GM12878 (cell line): Measurements from ENCODE around the gene FMN2. TPM values are rescaled to one million over a fixed set of nuclear protein-coding genes. Genes with fewer than 3 reads are reported as not detected.

Experiments used
- ATAC-seq: fragments of 200-7000 bp; cut with Tn5 transposase; 3 replicates; pipeline ENCODE4 v1.9.1; 2020; ENCODE audit warnings: mild to moderate bottlenecking, moderate library complexity
- BruUV-seq: library from RNA; stranded (reverse); fragments of 400-500 nt; replicated peaks from 2 replicates; lab custom pipeline; 2021; lab: Mats Ljungman, UMichigan
- CTCF ChIA-PET: fragments of 300-600 bp; sonication (Branson Sonifier 250); formaldehyde crosslinking; extraction: SDS; loops from one replicate; lab custom pipeline; 2021; ENCODE audit warnings: inconsistent platforms; lab: Yijun Ruan, JAX
- POLR2A ChIA-PET: fragments of 350-600 bp; formaldehyde crosslinking; extraction: SDS; loops from one replicate; lab custom pipeline; 2021; ENCODE audit warnings: inconsistent platforms; lab: Charles Lee
- RAD21 ChIA-PET: fragments of 300-600 bp; sonication (Branson Sonifier 250); formaldehyde crosslinking; loops from one replicate; lab custom pipeline; 2023; ENCODE audit warnings: antibody characterized with exemption; ENCODE audit not compliant: unreplicated experiment; lab: Charles Lee
- SMC1A ChIA-PET: fragments of 300-600 bp; sonication (Branson Sonifier 250); formaldehyde crosslinking; loops from one replicate; lab custom pipeline; 2023; ENCODE audit not compliant: unreplicated experiment, uncharacterized antibody; lab: Charles Lee
- DNase-seq: peaks from one replicate; pipeline ENCODE4 v3.0.0-alpha.2; 2011; ENCODE audit warnings: low read depth, low spot score
- FAIRE-seq: peaks from 3 replicates; lab custom pipeline; 2011; peaks lifted over from hg19 to GRCh38; lab: Jason Lieb, UNC
- H2AFZ ChIP-seq: 2 replicates; pipeline ENCODE4 v1.6.0; 2011; ENCODE audit warnings: low read depth, low read length, control low read depth; ENCODE audit not compliant: control insufficient read depth
- H3K27ac ChIP-seq: 2 replicates; pipeline ENCODE4 v1.5.1; 2011; ENCODE audit warnings: control low read depth; ENCODE audit not compliant: control insufficient read depth, insufficient read depth
- H3K27me3 ChIP-seq, 2 experiments: replicated peaks in 1 of 2; 2 replicates each; pipeline versions ENCODE4 v1.6.0 to v1.6.1; 2011; ENCODE audit warnings: low read length in 1 of 2; ENCODE audit not compliant: control insufficient read depth in 2 of 2, insufficient read depth in 2 of 2
- H3K36me3 ChIP-seq, 2 experiments: 2 replicates each; pipeline ENCODE4 v1.5.1; 2011; ENCODE audit warnings: low read length in 1 of 2; ENCODE audit not compliant: control insufficient read depth in 2 of 2, insufficient read depth in 2 of 2
- H3K4me1 ChIP-seq: 2 replicates; pipeline ENCODE4 v1.6.1; 2011; ENCODE audit warnings: mild to moderate bottlenecking, low read length, moderate library complexity, mixed read lengths; ENCODE audit not compliant: control insufficient read depth, insufficient read depth
- H3K4me2 ChIP-seq: 2 replicates; pipeline ENCODE4 v1.6.0; 2011; ENCODE audit warnings: control low read depth; ENCODE audit not compliant: control insufficient read depth, insufficient read depth
- H3K4me3 ChIP-seq: fragments of 200-600 bp; sonication (generic); 2 replicates; pipeline ENCODE4 v1.5.1; 2016
- H3K79me2 ChIP-seq: 2 replicates; pipeline ENCODE4 v1.6.0; 2011; ENCODE audit warnings: low read length; ENCODE audit not compliant: control insufficient read depth, insufficient read depth
- H3K9ac ChIP-seq: 2 replicates; pipeline ENCODE4 v1.8.0; 2011; ENCODE audit warnings: low read length, control low read depth, mixed read lengths; ENCODE audit not compliant: control insufficient read depth, insufficient read depth
- H3K9me3 ChIP-seq: replicated peaks from 3 replicates; pipeline ENCODE4 v1.5.1; 2011; ENCODE audit warnings: mild to moderate bottlenecking, low read length; ENCODE audit not compliant: control insufficient read depth, insufficient read depth
- H4K20me1 ChIP-seq: 2 replicates; pipeline ENCODE4 v1.6.0; 2011; ENCODE audit not compliant: control insufficient read depth, insufficient read depth
- CBX3 ChIP-seq: fragments of 200-600 bp; sonication (generic); IDR thresholded peaks from 2 replicates; pipeline ENCODE4 v1.6.1; 2016; ENCODE audit warnings: low read depth, borderline replicate concordance
- CREB1 ChIP-seq: IDR thresholded peaks from 2 replicates; pipeline ENCODE4 v1.6.1; 2012; ENCODE audit warnings: low read depth, mild to moderate bottlenecking, inconsistent platforms
- KLF5 ChIP-seq: fragments of 450-650 bp; IDR thresholded peaks from 2 replicates; pipeline ENCODE4 v1.6.1; 2014; ENCODE audit warnings: mild to moderate bottlenecking; ENCODE audit not compliant: partially characterized antibody
- NFIC ChIP-seq: IDR thresholded peaks from 2 replicates; pipeline ENCODE4 v1.6.1; 2012; ENCODE audit warnings: low read depth, mild to moderate bottlenecking, inconsistent platforms, low read length, moderate library complexity
- POU2F2 ChIP-seq: IDR thresholded peaks from 3 replicates; pipeline ENCODE4 v1.6.1; 2011; ENCODE audit warnings: low read depth, mild to moderate bottlenecking, low read length, borderline replicate concordance
- RAD21 ChIP-seq: IDR thresholded peaks from 2 replicates; pipeline ENCODE4 v1.6.1; 2011; ENCODE audit warnings: mild to moderate bottlenecking, low read depth, low read length, moderate library complexity; ENCODE audit not compliant: insufficient read depth
- RCOR1 ChIP-seq: conservative IDR thresholded peaks from 2 replicates; pipeline ENCODE4 v1.6.1; 2012; ENCODE audit warnings: low read depth, low read length, improper control_type of control experiment
- SIN3A ChIP-seq: IDR thresholded peaks from 2 replicates; pipeline ENCODE4 v1.6.1; 2012; ENCODE audit warnings: low read depth, low read length, improper control_type of control experiment
- YBX1 ChIP-seq: fragments of 450-650 bp; IDR thresholded peaks from 2 replicates; pipeline ENCODE4 v1.6.1; 2016; ENCODE audit warnings: antibody characterized with exemption
- ZNF217 ChIP-seq: fragments of 450-650 bp; IDR thresholded peaks from 2 replicates; pipeline ENCODE4 v1.6.1; 2017; ENCODE audit warnings: antibody characterized with exemption, mild to moderate bottlenecking
- ZNF622 ChIP-seq: fragments of 450-650 bp; IDR thresholded peaks from 2 replicates; pipeline ENCODE4 v1.6.1; 2017; ENCODE audit warnings: mild to moderate bottlenecking, inconsistent platforms
- WGBS: methylation state at CpG from one replicate; pipeline ENCODE4 v1.1.6; 2016; ENCODE audit warnings: low lambda C conversion rate; ENCODE audit not compliant: insufficient replicate concordance, insufficient coverage; ENCODE audit errors: missing lambda C conversion rate; 5-methylcytosine and 5-hydroxymethylcytosine counted together
- in situ Hi-C: fragments of 300-500 bp; cut with MboI; formaldehyde crosslinking; loops from 9 replicates; pipeline ENCODE4 v1.14.3; 2018; ENCODE audit warnings: mixed read lengths
- intact Hi-C: fragments of 100-400 bp; cut with micrococcal nuclease; formaldehyde crosslinking; loops from one replicate; pipeline ENCODE4 v1.14.2; 2022; ENCODE audit not compliant: unreplicated experiment
- polyA plus RNA-seq, 11 experiments: library from polyadenylated mRNA; depleted of rRNA in 4 of 11; unstranded in 6 of 11; stranded (reverse) in 5 of 11; fragments of >200 nt; fragmentation: Nextera tagmentation in 4 of 11; fragmentation: Illumina TruSeq in 1 of 11; extraction: Ambion mirVana in 4 of 11; extraction: Trizol in 1 of 11; gene quantifications; 1 replicate in 1 of 11; 2 replicates in 10 of 11; pipeline versions ENCODE4 v1.2.1 to v1.2.3, GENCODE V29; 2011 to 2016; ENCODE audit warnings: inconsistent platforms in 2 of 11, missing spikeins in 2 of 11, low read depth in 1 of 11
- total RNA-seq, 4 experiments: library from RNA; depleted of rRNA in 3 of 4; stranded (reverse); fragments of >200 nt in 3 of 4; fragmentation: Illumina TruSeq in 1 of 4; extraction: Trizol in 1 of 4; gene quantifications; 2 replicates each; pipeline versions ENCODE4 v1.2.1 to v1.2.3, GENCODE V29; 2013 to 2021
- TF ChIP-seq, protein P1 (sequence below): fragments of 450-650 bp; IDR thresholded peaks from 2 replicates; pipeline ENCODE4 v1.6.1; 2017; ENCODE audit warnings: mild to moderate bottlenecking, moderate library complexity
- TF ChIP-seq, protein P2 (sequence below): fragments of 450-650 bp; formaldehyde crosslinking; IDR thresholded peaks from 2 replicates; pipeline ENCODE4 v1.4.0; 2022; ENCODE audit warnings: mild to moderate bottlenecking, moderate library complexity
- TF ChIP-seq, protein P3 (sequence below): IDR thresholded peaks from 2 replicates; pipeline ENCODE4 v1.6.1; 2011; ENCODE audit warnings: mild to moderate bottlenecking, low read depth, low read length, moderate library complexity; ENCODE audit not compliant: insufficient replicate concordance

Gene FMN2
- total and polyA plus RNA-seq, 10 of the 15 experiments (the other 5 are each of a cell fraction or from before 2014, with no cell fraction given), result 0.60 TPM; not detected in 9

DNA sequence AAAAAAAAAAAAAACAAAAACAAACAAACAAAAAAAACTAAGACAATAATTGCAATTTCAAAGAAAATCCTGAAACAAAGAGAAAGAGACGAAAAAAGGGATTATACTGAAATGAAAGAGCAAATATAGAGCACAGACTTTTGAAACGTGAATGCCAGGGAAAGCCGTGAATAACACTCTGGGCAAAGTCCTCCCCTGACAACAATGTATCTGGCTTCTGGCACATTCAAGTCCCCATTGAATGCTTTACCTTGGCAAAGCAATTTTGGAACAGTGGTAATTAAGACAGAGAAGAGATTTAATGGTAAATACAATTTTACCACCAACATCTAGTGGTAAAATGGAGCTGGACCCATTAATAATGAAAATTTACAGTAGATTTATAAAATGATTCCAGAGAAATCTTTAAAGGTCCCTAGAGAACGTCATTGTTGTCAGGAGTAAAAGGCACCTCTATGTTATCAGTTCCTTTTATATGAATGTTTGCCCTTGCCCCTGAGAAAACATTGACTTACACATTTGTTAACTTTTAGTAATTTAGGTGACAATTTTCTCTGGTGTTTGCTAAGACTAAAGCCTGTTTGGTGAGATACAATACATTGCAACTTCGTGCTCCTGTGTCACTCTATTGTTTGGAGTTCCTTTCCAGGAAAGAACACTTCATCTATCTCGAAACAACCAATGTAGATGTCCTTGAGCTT, 430.6 kb downstream of the FMN2 start:
- in situ Hi-C loops, result no loop called here
- H3K79me2 ChIP-seq, result no peaks in the 10 kb centered on the region
- H2AFZ ChIP-seq, result no peak overlapping the region
- ChIA-PET POLR2A (no interaction called here), RAD21 (no interaction called here), CTCF (no interaction called here), SMC1A (no interaction called here)
- intact Hi-C loops, result no loop called here
- FAIRE-seq, result no peak
- no peak overlapping the region for H3K4me2 ChIP-seq
- H3K9me3 ChIP-seq, result no peaks in the 10 kb centered on the region
- WGBS, result 1% methylated on average over 6 of the region's 6 CpGs
- H3K36me3 ChIP-seq, result no peaks in the 10 kb centered on the region
- DNase-seq, result no peak
- H3K4me1 ChIP-seq, result no peaks in the 10 kb centered on the region
- no peak overlapping the region for H3K9ac ChIP-seq
- H3K27me3 ChIP-seq, result no peaks in the 10 kb centered on the region
- no peak for ATAC-seq
- BruUV-seq, result no TSS peak
- H4K20me1 ChIP-seq, result no peaks in the 10 kb centered on the region
- no peak overlapping the region for H3K27ac ChIP-seq
- no peak overlapping the region for H3K4me3 ChIP-seq
- TF ChIP-seq YBX1 (no peak), KLF5 (no peak), ZNF622 (no peak), POU2F2 (no peak), CBX3 (no peak), RCOR1 (no peak), SIN3A (no peak), ZNF217 (no peak), RAD21 (no peak), CREB1 (no peak), NFIC (no peak)
- TF ChIP-seq, protein P1, sequence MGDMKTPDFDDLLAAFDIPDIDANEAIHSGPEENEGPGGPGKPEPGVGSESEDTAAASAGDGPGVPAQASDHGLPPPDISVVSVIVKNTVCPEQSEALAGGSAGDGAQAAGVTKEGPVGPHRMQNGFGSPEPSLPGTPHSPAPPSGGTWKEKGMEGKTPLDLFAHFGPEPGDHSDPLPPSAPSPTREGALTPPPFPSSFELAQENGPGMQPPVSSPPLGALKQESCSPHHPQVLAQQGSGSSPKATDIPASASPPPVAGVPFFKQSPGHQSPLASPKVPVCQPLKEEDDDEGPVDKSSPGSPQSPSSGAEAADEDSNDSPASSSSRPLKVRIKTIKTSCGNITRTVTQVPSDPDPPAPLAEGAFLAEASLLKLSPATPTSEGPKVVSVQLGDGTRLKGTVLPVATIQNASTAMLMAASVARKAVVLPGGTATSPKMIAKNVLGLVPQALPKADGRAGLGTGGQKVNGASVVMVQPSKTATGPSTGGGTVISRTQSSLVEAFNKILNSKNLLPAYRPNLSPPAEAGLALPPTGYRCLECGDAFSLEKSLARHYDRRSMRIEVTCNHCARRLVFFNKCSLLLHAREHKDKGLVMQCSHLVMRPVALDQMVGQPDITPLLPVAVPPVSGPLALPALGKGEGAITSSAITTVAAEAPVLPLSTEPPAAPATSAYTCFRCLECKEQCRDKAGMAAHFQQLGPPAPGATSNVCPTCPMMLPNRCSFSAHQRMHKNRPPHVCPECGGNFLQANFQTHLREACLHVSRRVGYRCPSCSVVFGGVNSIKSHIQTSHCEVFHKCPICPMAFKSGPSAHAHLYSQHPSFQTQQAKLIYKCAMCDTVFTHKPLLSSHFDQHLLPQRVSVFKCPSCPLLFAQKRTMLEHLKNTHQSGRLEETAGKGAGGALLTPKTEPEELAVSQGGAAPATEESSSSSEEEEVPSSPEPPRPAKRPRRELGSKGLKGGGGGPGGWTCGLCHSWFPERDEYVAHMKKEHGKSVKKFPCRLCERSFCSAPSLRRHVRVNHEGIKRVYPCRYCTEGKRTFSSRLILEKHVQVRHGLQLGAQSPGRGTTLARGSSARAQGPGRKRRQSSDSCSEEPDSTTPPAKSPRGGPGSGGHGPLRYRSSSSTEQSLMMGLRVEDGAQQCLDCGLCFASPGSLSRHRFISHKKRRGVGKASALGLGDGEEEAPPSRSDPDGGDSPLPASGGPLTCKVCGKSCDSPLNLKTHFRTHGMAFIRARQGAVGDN, result no peak
- TF ChIP-seq, protein P2, sequence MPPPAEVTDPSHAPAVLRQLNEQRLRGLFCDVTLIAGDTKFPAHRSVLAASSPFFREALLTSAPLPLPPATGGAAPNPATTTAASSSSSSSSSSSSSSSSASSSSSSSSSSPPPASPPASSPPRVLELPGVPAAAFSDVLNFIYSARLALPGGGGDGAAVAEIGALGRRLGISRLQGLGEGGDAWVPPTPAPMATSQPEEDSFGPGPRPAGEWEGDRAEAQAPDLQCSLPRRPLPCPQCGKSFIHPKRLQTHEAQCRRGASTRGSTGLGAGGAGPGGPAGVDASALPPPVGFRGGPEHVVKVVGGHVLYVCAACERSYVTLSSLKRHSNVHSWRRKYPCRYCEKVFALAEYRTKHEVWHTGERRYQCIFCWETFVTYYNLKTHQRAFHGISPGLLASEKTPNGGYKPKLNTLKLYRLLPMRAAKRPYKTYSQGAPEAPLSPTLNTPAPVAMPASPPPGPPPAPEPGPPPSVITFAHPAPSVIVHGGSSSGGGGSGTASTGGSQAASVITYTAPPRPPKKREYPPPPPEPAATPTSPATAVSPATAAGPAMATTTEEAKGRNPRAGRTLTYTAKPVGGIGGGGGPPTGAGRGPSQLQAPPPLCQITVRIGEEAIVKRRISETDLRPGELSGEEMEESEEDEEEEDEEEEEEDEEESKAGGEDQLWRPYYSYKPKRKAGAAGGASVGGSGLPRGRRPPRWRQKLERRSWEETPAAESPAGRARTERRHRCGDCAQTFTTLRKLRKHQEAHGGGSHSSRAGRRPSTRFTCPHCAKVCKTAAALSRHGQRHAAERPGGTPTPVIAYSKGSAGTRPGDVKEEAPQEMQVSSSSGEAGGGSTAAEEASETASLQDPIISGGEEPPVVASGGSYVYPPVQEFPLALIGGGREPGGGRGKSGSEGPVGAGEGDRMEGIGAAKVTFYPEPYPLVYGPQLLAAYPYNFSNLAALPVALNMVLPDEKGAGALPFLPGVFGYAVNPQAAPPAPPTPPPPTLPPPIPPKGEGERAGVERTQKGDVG (CRISPR knock-in tag), result no peak
- TF ChIP-seq, protein P3, sequence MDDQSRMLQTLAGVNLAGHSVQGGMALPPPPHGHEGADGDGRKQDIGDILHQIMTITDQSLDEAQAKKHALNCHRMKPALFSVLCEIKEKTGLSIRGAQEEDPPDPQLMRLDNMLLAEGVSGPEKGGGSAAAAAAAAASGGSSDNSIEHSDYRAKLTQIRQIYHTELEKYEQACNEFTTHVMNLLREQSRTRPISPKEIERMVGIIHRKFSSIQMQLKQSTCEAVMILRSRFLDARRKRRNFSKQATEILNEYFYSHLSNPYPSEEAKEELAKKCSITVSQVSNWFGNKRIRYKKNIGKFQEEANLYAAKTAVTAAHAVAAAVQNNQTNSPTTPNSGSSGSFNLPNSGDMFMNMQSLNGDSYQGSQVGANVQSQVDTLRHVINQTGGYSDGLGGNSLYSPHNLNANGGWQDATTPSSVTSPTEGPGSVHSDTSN, result no peak
